OCI-LY1 (cell line): ENCODE results near the gene TMEM119.

ENCODE experiments used
- H2AFZ ChIP-seq: fragments of 200-600 bp; sonication (generic), shearing (Covaris generic); 2 replicates; pipeline ENCODE4 v1.6.0; 2014; ENCODE audit warnings: antibody characterized with exemption, mild to moderate bottlenecking, low read length
- H3F3A ChIP-seq: fragments of 200-600 bp; sonication (generic), shearing (Covaris generic); 2 replicates; pipeline ENCODE4 v1.6.0; 2014; ENCODE audit warnings: mild to moderate bottlenecking, antibody characterized with exemption, low read length, moderate library complexity; ENCODE audit not compliant: insufficient read depth
- H3K27ac ChIP-seq: fragments of 200-600 bp; sonication (generic); 2 replicates; pipeline ENCODE4 v1.5.1; 2014; ENCODE audit warnings: low read length, mixed run types, mild to moderate bottlenecking, low read depth; ENCODE audit not compliant: poor library complexity, severe bottlenecking
- H3K27me3 ChIP-seq: fragments of 200-600 bp; sonication (generic); 2 replicates; pipeline ENCODE4 v1.6.0; 2014; ENCODE audit warnings: antibody characterized with exemption, mild to moderate bottlenecking, low read length, moderate library complexity; ENCODE audit not compliant: insufficient read depth
- H3K36me3 ChIP-seq: fragments of 200-600 bp; sonication (generic); 2 replicates; pipeline ENCODE4 v1.6.1; 2014; ENCODE audit warnings: mild to moderate bottlenecking, antibody characterized with exemption, low read length, moderate library complexity, mixed read lengths; ENCODE audit not compliant: insufficient read depth
- H3K4me1 ChIP-seq: fragments of 200-600 bp; sonication (generic); 2 replicates; pipeline ENCODE4 v1.5.1; 2014; ENCODE audit warnings: mild to moderate bottlenecking, low read length, moderate library complexity; ENCODE audit not compliant: insufficient read depth, severe bottlenecking
- H3K4me2 ChIP-seq: fragments of 200-600 bp; sonication (generic), shearing (Covaris generic); 2 replicates; pipeline ENCODE4 v1.6.1; 2014; ENCODE audit warnings: low read length
- H3K4me3 ChIP-seq: fragments of 200-600 bp; sonication (generic); 2 replicates; pipeline ENCODE4 v1.5.1; 2014; ENCODE audit warnings: low read length, low read depth, mild to moderate bottlenecking, mixed read lengths; ENCODE audit not compliant: poor library complexity, severe bottlenecking
- H3K79me2 ChIP-seq: fragments of 200-600 bp; shearing (Covaris generic); 2 replicates; pipeline ENCODE4 v1.6.1; 2016; ENCODE audit warnings: mixed run types, low read length, mixed read lengths; ENCODE audit not compliant: insufficient read depth
- H3K9ac ChIP-seq: fragments of 200-600 bp; sonication (generic), shearing (Covaris generic); 2 replicates; pipeline ENCODE4 v1.6.1; 2014; ENCODE audit warnings: mild to moderate bottlenecking, low read length, mixed read lengths
- H3K9me2 ChIP-seq: fragments of 200-600 bp; sonication (generic), shearing (Covaris generic); 2 replicates; pipeline ENCODE4 v1.6.1; 2014; ENCODE audit warnings: low read depth, mild to moderate bottlenecking, low read length, mixed read lengths
- H3K9me3 ChIP-seq: fragments of 200-600 bp; shearing (Covaris generic); 2 replicates; pipeline ENCODE4 v1.6.1; 2014; ENCODE audit warnings: low read length, mixed read lengths
- H4K20me1 ChIP-seq: fragments of 200-600 bp; sonication (generic), shearing (Covaris generic); 2 replicates; pipeline ENCODE4 v1.6.0; 2016; ENCODE audit warnings: mild to moderate bottlenecking, low read length; ENCODE audit not compliant: insufficient read depth
- CTCF ChIP-seq: fragments of 200-600 bp; sonication (generic), shearing (Covaris generic); IDR thresholded peaks from 2 replicates; pipeline ENCODE4 v1.5.1; 2017; ENCODE audit warnings: mild to moderate bottlenecking, antibody characterized with exemption, low read length, moderate library complexity, mixed read lengths
- EZH2 ChIP-seq: fragments of 200-600 bp; sonication (generic), shearing (Covaris generic); IDR thresholded peaks from 2 replicates; pipeline ENCODE4 v1.8.0; 2017; ENCODE audit warnings: borderline replicate concordance, mixed run types, mild to moderate bottlenecking, antibody characterized with exemption, low read length, moderate library complexity, mixed read lengths

Gene TMEM119

GRCh38 chr12:108618079-108618952 is 20.4 kb upstream of the TMEM119 start:
- Histone ChIP-seq H3K4me3 (no peak overlapping the region), H3K9ac (no peak overlapping the region), H3K79me2 (no peaks in the 10 kb centered on the region), H3K4me1 (peaks cover 21% of the 10 kb centered on the region), H3K9me3 (peaks cover 4% of the 10 kb centered on the region; the same call in 1 of the 2 replicates), H3K9me2 (no peaks in the 10 kb centered on the region), H3K4me2 (no peak overlapping the region), H3K27me3 (no peaks in the 10 kb centered on the region), H3K36me3 (no peaks in the 10 kb centered on the region; the same call in 1 of the 2 replicates), H2AFZ (no peak overlapping the region), H4K20me1 (no peaks in the 10 kb centered on the region), H3F3A (no peaks in the 10 kb centered on the region), H3K27ac (no peak overlapping the region)
- no peak for TF ChIP-seq EZH2
- TF ChIP-seq CTCF, result peak; percentile 75

- peak overlapping the region; percentile 70 for H3K27ac ChIP-seq
- H2AFZ ChIP-seq, result no peak overlapping the region
- H3K27me3 ChIP-seq, result no peaks in the 10 kb centered on the region
- H3K4me3 ChIP-seq, result no peak overlapping the region
- no peaks in the 10 kb centered on the region for H3K79me2 ChIP-seq
- H3K4me1 ChIP-seq, result peaks cover 16% of the 10 kb centered on the region
- peak overlapping the region; percentile 16; the same call in 1 of the 2 replicates for H3K4me2 ChIP-seq
- H3F3A ChIP-seq, result no peaks in the 10 kb centered on the region
- no peak overlapping the region for H3K9ac ChIP-seq
- no peaks in the 10 kb centered on the region for H4K20me1 ChIP-seq
- no peaks in the 10 kb centered on the region for H3K9me2 ChIP-seq
- TF ChIP-seq CTCF (no peak), EZH2 (no peak)
- peaks cover 4% of the 10 kb centered on the region; the same call in 1 of the 2 replicates for H3K9me3 ChIP-seq
- H3K36me3 ChIP-seq, result no peaks in the 10 kb centered on the region; the same call in 1 of the 2 replicates
Measured at GRCh38 chr12:108616941-108617858, 19.3 kb upstream of the TMEM119 start.

GRCh38 chr12:108616359-108616758 is 18.5 kb upstream of the TMEM119 start:
- TF ChIP-seq EZH2 (no peak), CTCF (no peak)
- Histone ChIP-seq H3K79me2 (no peaks in the 10 kb centered on the region), H3K4me2 (no peak overlapping the region), H3K4me3 (no peak overlapping the region), H4K20me1 (no peaks in the 10 kb centered on the region), H2AFZ (no peak overlapping the region), H3K27ac (no peak overlapping the region), H3K9me2 (no peaks in the 10 kb centered on the region), H3F3A (no peaks in the 10 kb centered on the region), H3K9me3 (peaks cover 4% of the 10 kb centered on the region; the same call in 1 of the 2 replicates), H3K9ac (no peak overlapping the region), H3K27me3 (no peaks in the 10 kb centered on the region), H3K36me3 (no peaks in the 10 kb centered on the region; the same call in 1 of the 2 replicates), H3K4me1 (peaks cover 15% of the 10 kb centered on the region)
